GM12878 (cell line): Measurements from ENCODE around the gene IVD. TPM values are rescaled to one million over a fixed set of nuclear protein-coding genes. Genes with fewer than 3 reads are reported as not detected.

ENCODE experiments used
- ATAC-seq: fragments of 200-7000 bp; cut with Tn5 transposase; 3 replicates; pipeline ENCODE4 v1.9.1; 2020; ENCODE audit warnings: mild to moderate bottlenecking, moderate library complexity
- BruUV-seq: library from RNA; stranded (reverse); fragments of 400-500 nt; replicated peaks from 2 replicates; lab custom pipeline; 2021; lab: Mats Ljungman, UMichigan
- CTCF ChIA-PET: fragments of 300-600 bp; sonication (Branson Sonifier 250); formaldehyde crosslinking; extraction: SDS; loops from one replicate; lab custom pipeline; 2021; ENCODE audit warnings: inconsistent platforms; lab: Yijun Ruan, JAX
- POLR2A ChIA-PET: fragments of 350-600 bp; formaldehyde crosslinking; extraction: SDS; loops from one replicate; lab custom pipeline; 2021; ENCODE audit warnings: inconsistent platforms; lab: Charles Lee
- RAD21 ChIA-PET: fragments of 300-600 bp; sonication (Branson Sonifier 250); formaldehyde crosslinking; loops from one replicate; lab custom pipeline; 2023; ENCODE audit warnings: antibody characterized with exemption; ENCODE audit not compliant: unreplicated experiment; lab: Charles Lee
- SMC1A ChIA-PET: fragments of 300-600 bp; sonication (Branson Sonifier 250); formaldehyde crosslinking; loops from one replicate; lab custom pipeline; 2023; ENCODE audit not compliant: unreplicated experiment, uncharacterized antibody; lab: Charles Lee
- DNase-seq: peaks from one replicate; pipeline ENCODE4 v3.0.0-alpha.2; 2011; ENCODE audit warnings: low read depth, low spot score
- FAIRE-seq: peaks from 3 replicates; lab custom pipeline; 2011; peaks lifted over from hg19 to GRCh38; lab: Jason Lieb, UNC
- H2AFZ ChIP-seq: 2 replicates; pipeline ENCODE4 v1.6.0; 2011; ENCODE audit warnings: low read depth, low read length, control low read depth; ENCODE audit not compliant: control insufficient read depth
- H3K27ac ChIP-seq: 2 replicates; pipeline ENCODE4 v1.5.1; 2011; ENCODE audit warnings: control low read depth; ENCODE audit not compliant: control insufficient read depth, insufficient read depth
- H3K27me3 ChIP-seq, 2 experiments: replicated peaks in 1 of 2; 2 replicates each; pipeline versions ENCODE4 v1.6.0 to v1.6.1; 2011; ENCODE audit warnings: low read length in 1 of 2; ENCODE audit not compliant: control insufficient read depth in 2 of 2, insufficient read depth in 2 of 2
- H3K36me3 ChIP-seq, 2 experiments: 2 replicates each; pipeline ENCODE4 v1.5.1; 2011; ENCODE audit warnings: low read length in 1 of 2; ENCODE audit not compliant: control insufficient read depth in 2 of 2, insufficient read depth in 2 of 2
- H3K4me1 ChIP-seq: 2 replicates; pipeline ENCODE4 v1.6.1; 2011; ENCODE audit warnings: mild to moderate bottlenecking, low read length, moderate library complexity, mixed read lengths; ENCODE audit not compliant: control insufficient read depth, insufficient read depth
- H3K4me2 ChIP-seq: 2 replicates; pipeline ENCODE4 v1.6.0; 2011; ENCODE audit warnings: control low read depth; ENCODE audit not compliant: control insufficient read depth, insufficient read depth
- H3K4me3 ChIP-seq: fragments of 200-600 bp; sonication (generic); 2 replicates; pipeline ENCODE4 v1.5.1; 2016
- H3K79me2 ChIP-seq: 2 replicates; pipeline ENCODE4 v1.6.0; 2011; ENCODE audit warnings: low read length; ENCODE audit not compliant: control insufficient read depth, insufficient read depth
- H3K9ac ChIP-seq: 2 replicates; pipeline ENCODE4 v1.8.0; 2011; ENCODE audit warnings: low read length, control low read depth, mixed read lengths; ENCODE audit not compliant: control insufficient read depth, insufficient read depth
- H3K9me3 ChIP-seq: replicated peaks from 3 replicates; pipeline ENCODE4 v1.5.1; 2011; ENCODE audit warnings: mild to moderate bottlenecking, low read length; ENCODE audit not compliant: control insufficient read depth, insufficient read depth
- H4K20me1 ChIP-seq: 2 replicates; pipeline ENCODE4 v1.6.0; 2011; ENCODE audit not compliant: control insufficient read depth, insufficient read depth
- ASH2L ChIP-seq: fragments of 300-600, 200-600 bp; sonication (generic); IDR thresholded peaks from 2 replicates; pipeline ENCODE4 v1.6.1; 2017; ENCODE audit warnings: low read depth, mild to moderate bottlenecking, borderline replicate concordance
- BCL3 ChIP-seq: IDR thresholded peaks from 2 replicates; pipeline ENCODE4 v1.6.1; 2011; ENCODE audit warnings: borderline replicate concordance, low read depth, mild to moderate bottlenecking, moderate library complexity, low read length; ENCODE audit not compliant: insufficient read depth, poor library complexity, severe bottlenecking
- BRCA1 ChIP-seq: IDR thresholded peaks from 2 replicates; pipeline ENCODE4 v1.6.1; 2011; ENCODE audit warnings: low read depth, low read length, improper control_type of control experiment
- EED ChIP-seq: sonication (generic); IDR thresholded peaks from 2 replicates; pipeline ENCODE4 v1.6.1; 2016; ENCODE audit warnings: antibody characterized with exemption, low read depth
- IKZF1 ChIP-seq: fragments of 450-650 bp; conservative IDR thresholded peaks from 2 replicates; pipeline ENCODE4 v1.6.1; 2017; ENCODE audit warnings: antibody characterized with exemption, mild to moderate bottlenecking
- MEF2A ChIP-seq: IDR thresholded peaks from 2 replicates; pipeline ENCODE4 v1.6.1; 2011; ENCODE audit warnings: low read depth, mild to moderate bottlenecking, low read length, moderate library complexity; ENCODE audit not compliant: insufficient read depth
- MLLT1 ChIP-seq: fragments of 450-650 bp; IDR thresholded peaks from 2 replicates; pipeline ENCODE4 v1.6.1; 2016; ENCODE audit warnings: mild to moderate bottlenecking
- MTA3 ChIP-seq: IDR thresholded peaks from 2 replicates; pipeline ENCODE4 v1.6.1; 2012; ENCODE audit warnings: low read length, inconsistent platforms, borderline replicate concordance
- NFYB ChIP-seq: IDR thresholded peaks from 2 replicates; pipeline ENCODE4 v1.6.1; 2011; ENCODE audit warnings: low read depth, mild to moderate bottlenecking, low read length, improper control_type of control experiment, moderate library complexity; ENCODE audit not compliant: insufficient read depth
- NR2F1 ChIP-seq: fragments of 450-650 bp; conservative IDR thresholded peaks from 2 replicates; pipeline ENCODE4 v1.6.1; 2017; ENCODE audit warnings: mild to moderate bottlenecking
- POLR2AphosphoS2 ChIP-seq: IDR thresholded peaks from 2 replicates; pipeline ENCODE4 v1.6.1; 2011; ENCODE audit warnings: low read depth, mild to moderate bottlenecking, low read length, improper control_type of control experiment, moderate library complexity
- RELB ChIP-seq: fragments of 450-650 bp; IDR thresholded peaks from 2 replicates; pipeline ENCODE4 v1.6.1; 2017; ENCODE audit warnings: low read depth, mild to moderate bottlenecking, moderate library complexity
- SMARCA5 ChIP-seq: fragments of 450-650 bp; IDR thresholded peaks from 2 replicates; pipeline ENCODE4 v1.6.1; 2017; ENCODE audit warnings: mild to moderate bottlenecking
- TCF3 ChIP-seq: IDR thresholded peaks from 2 replicates; pipeline ENCODE4 v1.6.1; 2012; ENCODE audit warnings: low read depth, mild to moderate bottlenecking, low read length, borderline replicate concordance; ENCODE audit not compliant: insufficient read depth
- ZNF274 ChIP-seq: IDR thresholded peaks from one replicate; pipeline ENCODE4 v1.8.0; 2011; ENCODE audit not compliant: insufficient read length, insufficient read depth
- ZZZ3 ChIP-seq: IDR thresholded peaks from 2 replicates; pipeline ENCODE4 v1.6.1; 2011; ENCODE audit warnings: low read depth; ENCODE audit not compliant: control insufficient read depth, insufficient read length
- whole genome bisulfite sequencing: methylation state at CpG from one replicate; pipeline ENCODE4 v1.1.6; 2016; ENCODE audit warnings: low lambda C conversion rate; ENCODE audit not compliant: insufficient replicate concordance, insufficient coverage; ENCODE audit errors: missing lambda C conversion rate; 5-methylcytosine and 5-hydroxymethylcytosine counted together
- in situ Hi-C: fragments of 300-500 bp; cut with MboI; formaldehyde crosslinking; loops from 9 replicates; pipeline ENCODE4 v1.14.3; 2018; ENCODE audit warnings: mixed read lengths
- intact Hi-C: fragments of 100-400 bp; cut with micrococcal nuclease; formaldehyde crosslinking; loops from one replicate; pipeline ENCODE4 v1.14.2; 2022; ENCODE audit not compliant: unreplicated experiment
- polyA plus RNA-seq, 11 experiments: library from polyadenylated mRNA; depleted of rRNA in 4 of 11; unstranded in 6 of 11; stranded (reverse) in 5 of 11; fragments of >200 nt; fragmentation: Nextera tagmentation in 4 of 11; fragmentation: Illumina TruSeq in 1 of 11; extraction: Ambion mirVana in 4 of 11; extraction: Trizol in 1 of 11; gene quantifications; 1 replicate in 1 of 11; 2 replicates in 10 of 11; pipeline versions ENCODE4 v1.2.1 to v1.2.3, GENCODE V29; 2011 to 2016; ENCODE audit warnings: inconsistent platforms in 2 of 11, missing spikeins in 2 of 11, low read depth in 1 of 11
- total RNA-seq, 4 experiments: library from RNA; depleted of rRNA in 3 of 4; stranded (reverse); fragments of >200 nt in 3 of 4; fragmentation: Illumina TruSeq in 1 of 4; extraction: Trizol in 1 of 4; gene quantifications; 2 replicates each; pipeline versions ENCODE4 v1.2.1 to v1.2.3, GENCODE V29; 2013 to 2021

Gene IVD
- total and polyA plus RNA-seq, 10 of the 15 experiments (the other 5 are each of a cell fraction or from before 2014, with no cell fraction given) = 5.3 to 59.8 (median 45.7) TPM

- Histone ChIP-seq H3K9me3 (no peaks in the 10 kb centered on the region), H3K4me3 (no peak overlapping the region), H3K4me2 (no peak overlapping the region), H3K4me1 (peaks cover 20% of the 10 kb centered on the region), H3K27ac (no peak overlapping the region), H3K36me3 (peaks cover 0 to 4% of the 10 kb centered on the region in 2 experiments; a peak in 1 of 4 replicates), H3K79me2 (peaks cover 37% of the 10 kb centered on the region), H3K27me3 (no peaks in the 10 kb centered on the region), H3K9ac (no peak overlapping the region), H2AFZ (no peak overlapping the region), H4K20me1 (peaks cover 11% of the 10 kb centered on the region)
- SMC1A ChIA-PET = no interaction called here
- RAD21 ChIA-PET = no interaction called here
- ATAC-seq (no peak), DNase-seq (no peak), FAIRE-seq (no peak)
- intact Hi-C loops = loop anchor here (10.0 kb wide), 1 partner anchor 146 kb away; the partner anchor contains the start of gene KNL1
- no TSS peak for BruUV-seq
- TF ChIP-seq MLLT1 = no peak
- TF ChIP-seq TCF3 = no peak
- TF ChIP-seq IKZF1 = no peak
- TF ChIP-seq NR2F1 = no peak
- TF ChIP-seq ASH2L = no peak
- no peak for TF ChIP-seq MEF2A
- no peak for TF ChIP-seq ZNF274
- TF ChIP-seq ZZZ3 = no peak
- TF ChIP-seq POLR2AphosphoS2 = no peak
- TF ChIP-seq RELB = no peak
- no peak for TF ChIP-seq EED
- TF ChIP-seq BRCA1 = no peak
- TF ChIP-seq NFYB = no peak
- no peak for TF ChIP-seq SMARCA5
- no peak for TF ChIP-seq BCL3
- TF ChIP-seq MTA3 = no peak
- POLR2A ChIA-PET = no interaction called here
- WGBS = 95% methylated on average over 4 of the region's 4 CpGs
- in situ Hi-C loops = no loop called here
- CTCF ChIA-PET = interaction anchor here (1.1 kb wide), 1 partner anchor 9 kb away, joined by 3 read pairs; no protein-coding TSS in a partner anchor
Observed at GRCh38 chr15:40448354-40448753, 42.8 kb downstream of the IVD start.
